ENCODE data around the gene AHSG. TPM values are rescaled to one million over a fixed set of nuclear protein-coding genes. Genes with fewer than 3 reads are reported as not detected.

Gene AHSG
- total and polyA plus RNA-seq, 7 experiments from 2014 or later = not detected

DNA sequence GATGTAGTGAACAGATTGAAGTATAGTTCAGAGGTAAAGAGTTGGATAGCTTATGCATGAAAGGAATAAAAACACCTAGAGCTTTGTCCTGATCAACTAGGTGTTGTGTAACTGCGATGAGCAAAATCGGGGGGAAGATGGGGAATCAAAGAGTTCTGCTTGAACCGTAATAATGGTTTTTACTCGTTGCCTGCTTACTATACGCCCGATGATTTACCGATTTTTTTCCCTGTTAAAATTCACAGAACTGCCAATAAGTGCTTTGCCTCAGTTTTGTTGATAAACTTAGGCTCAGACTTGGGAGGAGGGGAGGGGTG lies 43.1 kb upstream of the AHSG start:
- peak overlapping the region; percentile 85 to 99 (median 98) for H3K27ac Mint-ChIP-seq
- Histone ChIP-seq H3K9me3 (ENCODE audit: control insufficient read depth in 2 of 3, low read length in 3 of 3) (no peaks in the 10 kb centered on the region), H3K27me3 (ENCODE audit: control insufficient read depth in 2 of 2, insufficient read depth in 2 of 2, low read length in 2 of 2) (no peaks in the 10 kb centered on the region), H3K4me1 (ENCODE audit: control insufficient read depth in 2 of 2, insufficient read depth in 2 of 2, low read length in 2 of 2) (peaks cover 25 to 33% of the 10 kb centered on the region in 2 donors), H3K27ac (ENCODE audit: low read depth, low read length) (peak overlapping the region; percentile 79), H3K4me3 (ENCODE audit: low read length) (peak overlapping the region; percentile 77), H3K36me3 (ENCODE audit: control insufficient read depth in 2 of 3, insufficient read depth in 3 of 3, low read length in 3 of 3) (peaks cover 0 to 6% (median 0%) of the 10 kb centered on the region in 3 experiments)
- peaks cover 0 to 5% (median 0%) of the 10 kb centered on the region in 11 donors for H3K9me3 Mint-ChIP-seq
- CTCF ChIA-PET = interaction anchor here (0.7 to 0.9 kb wide), 3 partner anchors 252 to 627 kb away, joined by 3 to 5 read pairs (median 4); no protein-coding TSS in a partner anchor
- peaks cover 0 to 4% (median 0%) of the 10 kb centered on the region in 5 donors for H3K27me3 Mint-ChIP-seq
- no peak for ATAC-seq
- DNase-seq = no peak
- POLR2A ChIA-PET = interaction anchor here (0.7 to 7.8 kb wide), 13 partner anchors 9 to 1071 kb away, joined by 3 to 74 read pairs (median 3); partner anchors contain the start of genes EIF4A2, SENP2, TMEM41A and TRA2B
- H3K4me1 Mint-ChIP-seq = peaks cover 19 to 72% (median 64%) of the 10 kb centered on the region in 7 donors
- peak overlapping the region; percentile 83 to 98 (median 95) for H3K4me3 Mint-ChIP-seq
- peaks cover 0 to 16% (median 3%) of the 10 kb centered on the region in 5 donors for H3K36me3 Mint-ChIP-seq
- intact Hi-C loops (cut with micrococcal nuclease) = loop anchor here (1.0 to 10.0 kb wide), 19 partner anchors 47 to 1755 kb away; partner anchors contain the start of genes EIF4A2 (in 2 of the 2), ETV5 (in 2 of the 2), RFC4 (in 2 of the 2) and SENP2 (in 2 of the 2)

DNA sequence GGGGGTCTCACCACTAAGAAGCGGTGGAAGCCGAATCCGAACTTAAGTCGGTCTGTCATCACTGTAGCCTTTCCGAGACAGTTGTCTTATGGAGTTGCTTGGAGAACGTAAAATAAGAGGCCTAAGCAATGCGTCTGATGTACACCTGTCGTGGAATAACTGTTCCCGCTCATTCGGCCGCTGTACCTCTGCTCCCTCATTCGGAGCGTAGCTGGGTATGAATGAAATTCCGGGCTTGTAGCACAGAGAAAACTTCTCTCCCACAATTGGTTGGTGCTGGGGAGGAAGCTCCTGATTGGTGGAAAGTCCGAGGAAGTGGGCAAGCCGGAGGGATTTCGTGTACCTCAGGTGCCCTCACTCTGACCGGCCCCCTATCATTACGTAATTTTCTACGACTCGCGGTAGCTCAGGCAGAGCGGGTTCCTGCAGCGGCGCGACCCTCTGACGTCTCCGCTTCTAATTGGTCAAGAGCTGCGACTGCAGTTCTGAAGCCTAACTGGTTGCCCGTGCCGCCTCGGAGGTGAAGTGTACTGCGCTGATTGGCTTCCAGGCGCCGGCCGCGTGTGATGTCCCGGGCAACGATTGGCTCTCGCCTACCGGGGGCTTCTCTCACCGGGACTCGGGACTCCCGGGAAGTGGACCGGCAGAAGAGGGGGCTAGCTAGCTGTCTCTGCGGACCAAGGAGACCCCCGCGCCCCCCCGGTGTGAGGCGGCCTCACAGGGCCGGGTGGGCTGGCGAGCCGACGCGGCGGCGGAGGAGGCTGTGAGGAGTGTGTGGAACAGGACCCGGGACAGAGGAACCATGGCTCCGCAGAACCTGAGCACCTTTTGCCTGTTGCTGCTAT lies 42.5 kb upstream of the AHSG start, which contains the start of gene DNAJB11:
TSS of gene DNAJB11 (plus strand) at position 625 of the 845 bp plus-strand sequence. CDS start at position 803, 178 bp downstream.
- peaks cover 25 to 33% of the 10 kb centered on the region in 2 donors for H3K4me1 ChIP-seq (ENCODE audit: control insufficient read depth in 2 of 2, insufficient read depth in 2 of 2, low read length in 2 of 2)

DNA sequence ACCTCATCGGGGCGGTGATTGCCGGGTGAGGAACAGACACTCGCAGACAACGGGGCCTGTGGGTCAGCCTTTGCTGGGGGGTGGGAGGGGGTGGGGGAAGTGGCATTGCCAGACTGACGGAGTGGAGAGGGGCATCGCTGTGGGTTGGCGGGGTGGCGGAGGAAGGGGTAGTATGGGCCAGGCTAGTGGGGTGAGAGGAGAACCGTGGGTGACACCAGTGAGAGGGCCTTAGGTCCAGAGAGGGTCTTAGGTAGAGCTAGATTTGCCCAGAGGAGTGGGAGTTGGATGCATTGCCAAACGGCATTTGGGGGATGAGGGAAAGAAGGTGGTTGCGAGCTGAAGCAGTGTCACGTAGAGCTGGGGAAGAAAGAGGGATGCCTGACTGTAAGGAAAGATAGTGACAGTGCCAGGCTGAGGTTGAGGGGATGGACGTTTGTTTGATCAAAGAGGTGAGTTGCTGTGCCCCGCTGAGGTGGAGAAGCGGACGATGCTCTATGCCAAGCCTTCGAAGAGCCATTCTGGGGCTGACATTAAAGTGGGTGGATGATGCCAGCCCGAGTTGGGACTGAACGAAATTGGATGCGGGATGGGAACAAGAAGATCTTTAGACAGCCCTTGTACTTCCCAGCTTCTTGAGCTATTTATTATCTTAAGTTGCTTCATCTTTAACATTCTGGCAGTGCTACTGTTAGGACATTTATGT lies 41.8 kb upstream of the AHSG start:
- Histone ChIP-seq H3K36me3 (ENCODE audit: control insufficient read depth in 2 of 3, insufficient read depth in 3 of 3, low read length in 3 of 3) (peaks cover 0 to 13% (median 5%) of the 10 kb centered on the region in 3 experiments), H3K27me3 (ENCODE audit: control insufficient read depth in 2 of 2, insufficient read depth in 2 of 2, low read length in 2 of 2) (no peaks in the 10 kb centered on the region), H3K4me3 (ENCODE audit: low read length) (peak overlapping the region; percentile 85), H3K9me3 (ENCODE audit: control insufficient read depth in 2 of 3, low read length in 3 of 3) (no peaks in the 10 kb centered on the region), H3K4me1 (ENCODE audit: control insufficient read depth in 2 of 2, insufficient read depth in 2 of 2, low read length in 2 of 2) (peaks cover 23 to 31% of the 10 kb centered on the region in 2 donors), H3K27ac (ENCODE audit: low read depth, low read length) (peak overlapping the region; percentile 95)
- intact Hi-C loops (cut with micrococcal nuclease) = loop anchor here (1.0 to 10.0 kb wide), 15 partner anchors 46 to 1756 kb away; partner anchors contain the start of genes EIF4A2 (in 2 of the 2), RFC4 (in 2 of the 2), SENP2 (in 2 of the 2) and TRA2B (in 2 of the 2)
- H3K4me1 Mint-ChIP-seq = peaks cover 20 to 70% (median 65%) of the 10 kb centered on the region in 7 donors
- CTCF ChIA-PET = interaction anchor here (1.0 kb wide), 1 partner anchor 615 kb away, joined by 4 read pairs; no protein-coding TSS in a partner anchor
- DNase-seq (peak in 1 of 9 donors; percentile 8), ATAC-seq (no peak)
- H3K27ac Mint-ChIP-seq = peak overlapping the region; percentile 85 to 99 (median 98)
- H3K9me3 Mint-ChIP-seq = peaks cover 0 to 5% (median 0%) of the 10 kb centered on the region in 11 donors
- POLR2A ChIA-PET = interaction anchor here (0.8 to 7.8 kb wide), 11 partner anchors 10 to 985 kb away, joined by 3 to 74 read pairs (median 3); partner anchors contain the start of genes EIF4A2, SENP2 and TRA2B
- peaks cover 0 to 4% (median 0%) of the 10 kb centered on the region in 5 donors for H3K27me3 Mint-ChIP-seq
- H3K4me3 Mint-ChIP-seq = peak overlapping the region; percentile 83 to 98 (median 95)
- H3K36me3 Mint-ChIP-seq = peaks cover 0 to 25% (median 7%) of the 10 kb centered on the region in 5 donors

More for the DNA sequence above, 42.5 kb upstream of the AHSG start, which contains the start of gene DNAJB11:
- H3K36me3 ChIP-seq (ENCODE audit: control insufficient read depth in 2 of 3, insufficient read depth in 3 of 3, low read length in 3 of 3) = peaks cover 0 to 6% (median 0%) of the 10 kb centered on the region in 3 experiments
- POLR2A ChIA-PET = interaction anchor here (0.7 to 7.8 kb wide), 13 partner anchors 9 to 1072 kb away, joined by 3 to 74 read pairs (median 3); partner anchors contain the start of genes EIF4A2, SENP2, TMEM41A and TRA2B
- Mint-ChIP-seq H3K9me3 (peaks cover 0 to 5% (median 0%) of the 10 kb centered on the region in 11 donors), H3K4me1 (peaks cover 20 to 70% (median 66%) of the 10 kb centered on the region in 7 donors), H3K36me3 (peaks cover 0 to 19% (median 5%) of the 10 kb centered on the region in 5 donors), H3K27ac (peak within 1 kb of the TSS; percentile 85 to 99 (median 98)), H3K4me3 (peak within 1 kb of the TSS; percentile 83 to 98 (median 95)), H3K27me3 (peaks cover 0 to 4% (median 0%) of the 10 kb centered on the region in 5 donors)
- no peaks in the 10 kb centered on the region for H3K9me3 ChIP-seq (ENCODE audit: control insufficient read depth in 2 of 3, low read length in 3 of 3)
- no peaks in the 10 kb centered on the region for H3K27me3 ChIP-seq (ENCODE audit: control insufficient read depth in 2 of 2, insufficient read depth in 2 of 2, low read length in 2 of 2)
- peak within 1 kb of the TSS; percentile 95 for H3K27ac ChIP-seq (ENCODE audit: low read depth, low read length)
- ATAC-seq (peak; percentile 91), DNase-seq (peak; percentile 83 to 100 (median 99))
- peak within 1 kb of the TSS; percentile 85 for H3K4me3 ChIP-seq (ENCODE audit: low read length)
- intact Hi-C loops (cut with micrococcal nuclease) = loop anchor here (1.0 to 10.0 kb wide), 15 partner anchors 46 to 1756 kb away; partner anchors contain the start of genes EIF4A2 (in 2 of the 2), RFC4 (in 2 of the 2), SENP2 (in 2 of the 2) and TRA2B (in 2 of the 2)
- CTCF ChIA-PET = interaction anchor here (0.7 to 0.9 kb wide), 3 partner anchors 251 to 627 kb away, joined by 3 to 5 read pairs (median 4); no protein-coding TSS in a partner anchor

DNA sequence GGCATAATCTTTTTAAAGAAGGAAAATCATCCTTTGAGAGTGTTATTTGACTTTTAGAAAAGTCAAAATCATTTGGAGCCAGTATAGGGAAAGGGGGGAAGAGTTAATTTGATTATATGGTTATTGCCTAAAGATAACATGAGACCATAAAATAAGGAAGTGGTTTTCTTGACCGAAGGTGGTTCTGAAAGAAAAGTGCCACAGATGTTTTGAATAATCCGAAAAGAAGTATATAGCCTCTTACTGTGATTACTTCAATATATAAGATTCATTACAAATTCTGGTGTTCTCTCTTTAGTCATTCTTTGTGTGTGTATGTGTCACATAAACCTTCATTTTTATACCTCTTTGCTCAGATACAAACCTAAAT lies 41.2 kb upstream of the AHSG start:
- Mint-ChIP-seq H3K36me3 (peaks cover 0 to 25% (median 8%) of the 10 kb centered on the region in 5 donors), H3K27ac (peak overlapping the region; percentile 33 to 99 (median 97)), H3K9me3 (peaks cover 0 to 4% (median 0%) of the 10 kb centered on the region in 11 donors), H3K27me3 (peaks cover 0 to 4% (median 0%) of the 10 kb centered on the region in 5 donors), H3K4me1 (peaks cover 20 to 68% (median 60%) of the 10 kb centered on the region in 7 donors), H3K4me3 (peak overlapping the region; percentile 83 to 98 (median 95))
- H3K27me3 ChIP-seq (ENCODE audit: control insufficient read depth in 2 of 2, insufficient read depth in 2 of 2, low read length in 2 of 2) = no peaks in the 10 kb centered on the region
- CTCF ChIA-PET = interaction anchor here (1.0 kb wide), 1 partner anchor 615 kb away, joined by 4 read pairs; no protein-coding TSS in a partner anchor
- no peaks in the 10 kb centered on the region for H3K9me3 ChIP-seq (ENCODE audit: control insufficient read depth in 2 of 3, low read length in 3 of 3)
- DNase-seq = no peak
- H3K27ac ChIP-seq (ENCODE audit: low read depth, low read length) = peak overlapping the region; percentile 95
- peaks cover 0 to 19% (median 10%) of the 10 kb centered on the region in 3 experiments for H3K36me3 ChIP-seq (ENCODE audit: control insufficient read depth in 2 of 3, insufficient read depth in 3 of 3, low read length in 3 of 3)
- POLR2A ChIA-PET = interaction anchor here (0.9 to 7.8 kb wide), 2 partner anchors 213 to 634 kb away, joined by 3 to 74 read pairs; partner anchors contain the start of genes EIF4A2 and TRA2B
- H3K4me1 ChIP-seq (ENCODE audit: control insufficient read depth in 2 of 2, insufficient read depth in 2 of 2, low read length in 2 of 2) = peaks cover 18 to 26% of the 10 kb centered on the region in 2 donors
- ATAC-seq = no peak
- intact Hi-C loops (cut with micrococcal nuclease) = loop anchor here (2.0 to 10.0 kb wide), 7 partner anchors 45 to 1757 kb away; partner anchors contain the start of genes VPS8 (in 2 of the 2), RTP4 (in 1 of the 2) and TMEM41A (in 1 of the 2)
- H3K4me3 ChIP-seq (ENCODE audit: low read length) = peak overlapping the region; percentile 85

DNA sequence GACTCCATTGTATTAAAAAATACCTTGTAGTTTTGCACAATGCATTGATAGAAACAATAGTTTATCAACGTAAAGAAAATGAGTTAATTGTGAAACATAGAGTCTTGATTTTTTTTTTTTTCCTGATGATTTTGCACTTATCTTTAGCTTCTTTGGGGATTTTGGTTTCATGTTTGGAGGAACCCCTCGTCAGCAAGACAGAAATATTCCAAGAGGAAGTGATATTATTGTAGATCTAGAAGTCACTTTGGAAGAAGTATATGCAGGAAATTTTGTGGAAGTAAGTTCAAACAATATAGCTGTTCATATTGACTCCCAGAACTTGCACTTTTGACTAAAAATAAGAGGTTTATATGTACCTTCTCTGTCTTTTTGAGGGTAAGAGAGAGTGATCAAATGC lies 35.3 kb upstream of the AHSG start:
- Histone ChIP-seq H3K36me3 (ENCODE audit: control insufficient read depth in 2 of 3, insufficient read depth in 3 of 3, low read length in 3 of 3) (peaks cover 12 to 57% (median 42%) of the 10 kb centered on the region in 3 experiments), H3K4me3 (ENCODE audit: low read length) (no peak overlapping the region), H3K27ac (ENCODE audit: low read depth, low read length) (no peak overlapping the region), H3K27me3 (ENCODE audit: control insufficient read depth in 2 of 2, insufficient read depth in 2 of 2, low read length in 2 of 2) (no peaks in the 10 kb centered on the region), H3K4me1 (ENCODE audit: control insufficient read depth in 2 of 2, insufficient read depth in 2 of 2, low read length in 2 of 2) (no peaks in the 10 kb centered on the region), H3K9me3 (ENCODE audit: control insufficient read depth in 2 of 3, low read length in 3 of 3) (no peaks in the 10 kb centered on the region)
- DNase-seq (no peak), ATAC-seq (no peak)
- Mint-ChIP-seq H3K4me3 (no peak overlapping the region), H3K27me3 (no peaks in the 10 kb centered on the region), H3K4me1 (peaks cover 5 to 30% (median 20%) of the 10 kb centered on the region in 7 donors), H3K27ac (peak overlapping the region in 1 of 9 donors; percentile 14), H3K9me3 (no peaks in the 10 kb centered on the region), H3K36me3 (peaks cover 8 to 57% (median 18%) of the 10 kb centered on the region in 5 donors)
- intact Hi-C loops (cut with micrococcal nuclease) = loop anchor here (10.0 kb wide), 1 partner anchor 1763 kb away; the partner anchor contains the start of gene VPS8 (in 2 of the 2)
- ChIA-PET POLR2A (interaction anchor here (0.6 to 0.8 kb wide), 2 partner anchors 206 to 227 kb away, joined by 3 to 7 read pairs; partner anchors contain the start of gene EIF4A2), CTCF (interaction anchor here (1.4 kb wide), 1 partner anchor 39 kb away, joined by 4 read pairs; no protein-coding TSS in a partner anchor)
